GM19035 (cell line): ENCODE measurements around the gene SIK2.
A peak's percentile ranks its signal among the peaks of the same experiment; 100 is the strongest.

Experiments used
- ATAC-seq: cut with Tn5 transposase; IDR thresholded peaks from one replicate; pipeline ENCODE4 v1.9.1; 2021; ENCODE audit not compliant: unreplicated experiment

SIK2 gene

GRCh38 chr11:111601979-111602864, at the start of gene SIK2:
Gene SIK2, plus strand, starts transcription at chr11:111602449. Its CDS starts 115 bp downstream, at chr11:111602564.
- ATAC-seq: peak; percentile 82

GRCh38 chr11:111554532-111554931, 47.7 kb upstream of the SIK2 start:
- ATAC-seq: no peak

GRCh38 chr11:111555255-111555654, 47.0 kb upstream of the SIK2 start:
- no peak for ATAC-seq

DNA sequence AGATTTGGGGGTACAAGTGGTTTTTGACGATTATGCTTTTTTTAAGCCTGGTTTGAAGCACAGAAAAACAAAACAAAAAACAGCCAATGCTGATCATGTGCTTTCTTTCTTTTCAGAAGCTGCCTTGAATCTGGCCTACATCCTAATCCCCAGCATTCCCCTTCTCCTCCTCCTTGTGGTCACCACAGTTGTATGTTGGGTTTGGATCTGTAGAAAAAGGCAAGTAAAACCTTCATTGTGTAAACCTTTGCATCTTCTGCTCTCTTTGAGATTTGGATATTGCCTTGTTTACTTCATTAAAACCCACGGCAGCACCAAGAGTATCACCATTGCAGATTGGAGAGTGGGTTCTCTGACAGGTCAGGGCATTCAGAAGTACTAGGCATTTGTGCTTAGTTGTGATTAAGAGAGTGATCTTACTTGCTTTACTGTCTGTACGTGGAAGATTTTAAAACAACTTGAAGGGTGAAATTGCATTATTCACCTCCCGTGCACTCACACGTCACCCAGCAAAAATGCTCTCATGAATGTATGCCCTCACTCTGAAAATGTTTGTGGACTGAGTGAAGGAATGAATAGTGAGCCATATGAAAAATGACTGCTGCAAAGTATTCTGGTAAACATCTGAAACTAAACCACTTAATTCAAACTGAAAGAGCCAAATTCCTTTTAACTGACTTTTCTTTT, 44.7 kb upstream of the SIK2 start:
- no peak for ATAC-seq

DNA sequence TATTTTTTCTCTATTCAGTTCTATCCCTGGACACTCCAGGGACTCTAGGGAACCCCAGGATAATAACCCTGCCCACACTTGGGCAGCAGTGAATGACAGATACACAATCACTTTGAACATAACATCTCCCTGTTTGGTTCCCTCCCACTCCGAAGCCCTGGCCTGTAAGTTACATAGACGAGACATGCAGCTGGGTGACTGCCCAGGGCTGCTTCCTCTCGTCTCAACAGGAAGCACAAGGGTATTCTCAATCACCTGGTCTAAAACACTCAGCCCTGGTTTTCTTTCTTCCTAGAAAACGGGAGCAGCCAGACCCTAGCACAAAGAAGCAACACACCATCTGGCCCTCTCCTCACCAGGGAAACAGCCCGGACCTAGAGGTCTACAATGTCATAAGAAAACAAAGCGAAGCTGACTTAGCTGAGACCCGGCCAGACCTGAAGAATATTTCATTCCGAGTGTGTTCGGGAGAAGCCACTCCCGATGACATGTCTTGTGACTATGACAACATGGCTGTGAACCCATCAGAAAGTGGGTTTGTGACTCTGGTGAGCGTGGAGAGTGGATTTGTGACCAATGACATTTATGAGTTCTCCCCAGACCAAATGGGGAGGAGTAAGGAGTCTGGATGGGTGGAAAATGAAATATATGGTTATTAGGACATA, 42.3 kb upstream of the SIK2 start:
- no peak for ATAC-seq

DNA sequence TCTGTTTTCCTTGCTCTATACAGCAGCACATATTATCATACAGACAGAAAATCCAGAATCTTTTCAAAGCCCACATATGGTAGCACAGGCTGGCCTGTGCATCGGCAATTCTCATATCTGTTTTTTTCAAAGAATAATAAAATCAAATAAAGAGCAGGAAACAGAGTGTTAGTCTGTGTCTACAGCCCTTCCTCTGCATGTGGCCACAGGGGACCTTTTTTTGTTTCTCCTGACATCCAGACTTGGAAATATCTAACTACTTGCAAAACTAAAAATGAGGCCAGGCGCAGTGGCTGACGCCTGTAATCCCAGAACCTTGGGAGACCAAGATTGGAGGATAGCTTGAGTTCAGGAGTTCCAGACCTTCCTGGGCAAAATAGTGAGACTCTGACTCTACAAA, 41.4 kb upstream of the SIK2 start:
- no peak for ATAC-seq

GRCh38 chr11:111561306-111561705, 40.9 kb upstream of the SIK2 start:
- no peak for ATAC-seq

GRCh38 chr11:111561791-111562325, 40.4 kb upstream of the SIK2 start:
- ATAC-seq: no peak

- ATAC-seq: no peak
Measured at GRCh38 chr11:111562692-111563389, 39.4 kb upstream of the SIK2 start.

- no peak for ATAC-seq
Measured at GRCh38 chr11:111565114-111565720, 37.0 kb upstream of the SIK2 start.

GRCh38 chr11:111566324-111566723, 35.9 kb upstream of the SIK2 start:
- no peak for ATAC-seq

GRCh38 chr11:111569476-111569875, 32.8 kb upstream of the SIK2 start:
- ATAC-seq: no peak

GRCh38 chr11:111570796-111571195, 31.5 kb upstream of the SIK2 start:
- ATAC-seq: no peak

GRCh38 chr11:111571829-111572501, 30.3 kb upstream of the SIK2 start:
- ATAC-seq: no peak

GRCh38 chr11:111572581-111572980, 29.7 kb upstream of the SIK2 start:
- no peak for ATAC-seq

DNA sequence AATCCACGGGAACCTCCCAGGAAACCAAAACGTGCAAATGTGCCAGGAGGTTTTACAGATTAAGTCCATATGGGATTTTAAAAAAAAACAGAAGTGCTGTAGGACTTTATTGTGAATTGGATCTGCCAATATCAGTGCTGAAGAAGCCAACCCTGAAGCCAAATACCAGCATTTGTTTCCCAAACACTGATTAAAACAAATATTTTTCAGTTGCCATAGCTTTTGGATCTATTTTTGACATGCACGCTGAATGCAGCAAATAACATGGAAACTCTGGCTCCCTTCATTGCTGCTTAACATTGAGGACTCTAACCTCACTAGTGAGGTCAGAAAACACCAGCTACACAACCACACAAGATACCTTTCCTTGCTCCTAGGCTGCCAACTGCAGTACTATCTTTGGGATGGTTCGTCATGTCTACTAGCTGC, 28.4 kb upstream of the SIK2 start:
- no peak for ATAC-seq

DNA sequence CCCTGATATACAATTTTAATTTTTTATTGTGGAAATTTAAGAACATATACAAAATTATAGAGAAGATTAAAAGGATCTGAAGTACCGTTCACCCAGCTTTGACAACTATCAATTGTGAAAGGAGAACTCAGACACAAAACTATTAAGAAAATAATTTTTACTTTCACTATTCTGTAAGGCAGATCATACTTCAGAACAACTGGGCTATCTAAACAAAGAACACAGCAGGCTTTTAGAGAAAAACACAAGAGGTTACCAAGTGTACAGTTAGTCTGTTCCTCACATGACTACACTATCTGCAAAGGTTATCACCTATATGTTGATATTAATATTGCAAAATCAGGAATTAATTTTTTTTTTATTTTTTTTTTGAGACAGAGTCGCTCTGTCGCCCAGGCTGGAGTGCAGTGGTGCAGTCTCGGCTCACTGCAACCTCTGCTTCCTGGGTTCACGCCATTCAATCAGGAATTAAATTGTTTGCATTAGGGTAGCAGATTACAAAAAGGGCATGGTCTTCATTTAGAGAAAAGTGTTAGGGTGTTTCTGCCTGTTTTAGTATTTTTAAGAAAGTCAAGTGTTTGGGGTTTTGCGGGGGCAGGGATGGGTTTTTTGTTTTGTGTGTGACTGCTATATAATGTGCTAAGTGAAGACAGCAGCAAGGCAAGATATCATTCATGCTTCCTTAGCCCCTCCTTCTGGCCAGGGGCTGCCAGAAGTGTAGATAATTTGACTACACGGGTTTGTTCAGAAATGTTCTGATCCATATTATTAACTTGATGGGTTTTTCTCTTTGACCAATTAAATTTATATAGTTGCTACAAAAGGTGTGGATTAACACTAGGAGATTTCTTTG, 27.6 kb upstream of the SIK2 start:
- ATAC-seq: no peak

GRCh38 chr11:111575740-111576139, 26.5 kb upstream of the SIK2 start:
- no peak for ATAC-seq

GRCh38 chr11:111577821-111578220, 24.4 kb upstream of the SIK2 start:
- no peak for ATAC-seq
